Measurements from ENCODE around the gene ZRANB3. TPM values are rescaled to one million over a fixed set of nuclear protein-coding genes. Genes with fewer than 3 reads are reported as not detected.
"Not testable (repeated sequence)": the region's sequence is repeated elsewhere in the genome, so short reads cannot be mapped to it uniquely, and the experiment has no call there.

ZRANB3 gene
- total RNA-seq, 1 experiment from 2014 or later, result 19.8 TPM

GRCh38 chr2:135494917-135495316, 36.1 kb downstream of the ZRANB3 start:
- in situ Hi-C loops (cut with HindIII; ENCODE audit: low sequenced_read_pairs), result no loop called here
- no peak for DNase-seq (ENCODE audit: low spot score)

- DNase-seq (ENCODE audit: low spot score), result no peak
- in situ Hi-C loops (cut with HindIII; ENCODE audit: low sequenced_read_pairs), result no loop called here
Measured at GRCh38 chr2:135494503-135494902, 36.5 kb downstream of the ZRANB3 start.

DNA sequence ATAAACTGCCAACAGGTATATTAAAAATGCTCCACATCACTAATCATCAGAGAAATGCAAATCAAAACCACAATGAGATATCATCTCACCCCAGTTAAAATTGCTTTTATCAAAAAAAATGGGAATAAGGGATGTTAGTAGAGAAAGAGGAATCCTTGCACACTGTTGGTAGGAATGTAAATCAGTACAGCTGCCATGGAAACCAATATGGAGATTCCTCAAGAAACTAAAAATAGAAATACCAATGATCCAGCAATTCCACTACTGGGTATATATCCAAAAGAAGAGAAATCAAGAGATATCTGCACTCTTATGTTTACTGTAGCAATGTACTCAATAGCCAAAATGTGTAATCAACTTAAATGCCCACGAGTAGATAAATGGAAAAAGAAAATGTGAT, 40.6 kb downstream of the ZRANB3 start:
- DNase-seq (ENCODE audit: low spot score), result no peak
- in situ Hi-C loops (cut with HindIII; ENCODE audit: low sequenced_read_pairs), result no loop called here

DNA sequence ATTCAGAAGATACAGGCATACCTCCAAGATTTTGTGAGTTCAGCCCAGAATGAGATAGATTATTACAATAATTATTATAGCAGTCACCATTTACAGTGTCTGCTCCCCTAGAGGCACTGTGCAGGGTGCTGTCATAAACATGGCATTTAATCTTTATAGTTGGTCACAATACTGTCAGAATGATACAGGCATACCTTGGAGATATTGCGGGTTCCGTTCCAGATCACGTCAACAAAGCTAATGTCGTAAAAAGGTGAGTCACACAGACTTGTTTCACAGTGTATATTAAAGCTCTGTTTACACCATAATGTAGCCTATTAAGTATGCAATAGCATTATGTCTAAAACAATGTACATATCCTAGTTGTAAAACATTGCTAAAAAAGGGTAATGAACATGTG, 45.6 kb downstream of the ZRANB3 start:
- in situ Hi-C loops (cut with HindIII; ENCODE audit: low sequenced_read_pairs), result no loop called here
- DNase-seq (ENCODE audit: low spot score), result no peak

DNA sequence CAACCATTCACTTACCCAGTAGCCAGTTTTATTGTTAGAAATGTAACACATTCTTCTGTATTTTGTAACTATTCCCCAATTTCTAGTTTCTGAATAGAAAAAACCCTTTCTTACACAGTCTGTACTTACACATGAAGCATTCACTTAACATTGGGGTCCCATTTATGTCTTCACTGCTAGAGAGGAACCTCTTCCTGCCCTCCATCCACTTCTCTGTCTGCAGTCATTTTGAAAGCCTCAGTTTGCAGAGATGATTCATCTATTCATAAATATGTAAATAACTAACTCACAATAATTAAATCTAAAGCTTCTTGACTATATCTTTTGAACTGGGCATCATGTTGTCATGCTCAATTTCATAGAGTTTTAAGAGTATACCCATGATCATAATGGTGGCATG, 55.9 kb downstream of the ZRANB3 start:
- DNase-seq (ENCODE audit: low spot score), result no peak
- in situ Hi-C loops (cut with HindIII; ENCODE audit: low sequenced_read_pairs), result no loop called here

DNA sequence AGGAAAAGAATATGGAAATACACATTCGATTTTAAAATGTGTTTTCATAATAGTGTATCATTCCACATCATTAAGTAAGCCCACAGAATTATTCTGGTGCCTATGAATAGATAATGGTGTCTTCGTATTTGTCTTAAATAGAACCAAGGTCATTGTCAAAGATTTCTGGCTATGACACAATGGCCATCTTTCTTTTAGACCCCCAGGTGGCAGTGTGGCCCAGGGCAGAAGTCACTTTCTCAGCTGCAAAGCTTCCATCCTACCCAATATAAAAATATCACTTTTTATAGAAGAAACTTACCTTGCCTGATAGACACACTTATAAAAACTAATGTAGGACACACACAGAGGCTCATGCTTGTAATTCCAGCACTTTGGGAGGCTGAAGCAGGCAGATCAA, 57.5 kb downstream of the ZRANB3 start:
- DNase-seq (ENCODE audit: low spot score), result no peak
- in situ Hi-C loops (cut with HindIII; ENCODE audit: low sequenced_read_pairs), result loop anchor here (25.0 kb wide), 1 partner anchor 114 kb away; no protein-coding TSS in a partner anchor

GRCh38 chr2:135471106-135471505, 59.9 kb downstream of the ZRANB3 start:
- DNase-seq (ENCODE audit: low spot score), result no peak
- in situ Hi-C loops (cut with HindIII; ENCODE audit: low sequenced_read_pairs), result loop anchor here (25.0 kb wide), 1 partner anchor 116 kb away; no protein-coding TSS in a partner anchor

- in situ Hi-C loops (cut with HindIII; ENCODE audit: low sequenced_read_pairs), result loop anchor here (25.0 kb wide), 1 partner anchor 130 kb away; no protein-coding TSS in a partner anchor
- no peak for DNase-seq (ENCODE audit: low spot score)
Measured at GRCh38 chr2:135457279-135457678, 73.7 kb downstream of the ZRANB3 start.

DNA sequence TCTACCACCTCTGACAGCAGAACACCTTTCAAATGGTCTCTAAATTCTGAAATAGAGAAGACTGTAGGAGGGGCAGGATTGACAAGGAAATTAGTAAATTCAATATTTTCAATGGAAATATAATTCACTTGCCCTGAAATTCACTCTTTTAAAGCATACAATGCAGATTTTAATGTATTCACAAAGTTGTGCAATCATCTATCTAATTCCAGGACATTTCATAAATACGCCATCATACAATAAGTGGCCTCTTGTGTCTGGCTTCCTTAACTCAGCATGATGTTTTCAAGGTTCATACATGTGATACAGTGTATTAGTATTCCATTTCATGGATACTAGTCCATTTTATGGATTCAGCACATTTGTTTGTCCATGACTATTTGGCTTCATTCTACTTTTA, 74.2 kb downstream of the ZRANB3 start:
- in situ Hi-C loops (cut with HindIII; ENCODE audit: low sequenced_read_pairs), result loop anchor here (25.0 kb wide), 1 partner anchor 130 kb away; no protein-coding TSS in a partner anchor
- DNase-seq (ENCODE audit: low spot score), result no peak

DNA sequence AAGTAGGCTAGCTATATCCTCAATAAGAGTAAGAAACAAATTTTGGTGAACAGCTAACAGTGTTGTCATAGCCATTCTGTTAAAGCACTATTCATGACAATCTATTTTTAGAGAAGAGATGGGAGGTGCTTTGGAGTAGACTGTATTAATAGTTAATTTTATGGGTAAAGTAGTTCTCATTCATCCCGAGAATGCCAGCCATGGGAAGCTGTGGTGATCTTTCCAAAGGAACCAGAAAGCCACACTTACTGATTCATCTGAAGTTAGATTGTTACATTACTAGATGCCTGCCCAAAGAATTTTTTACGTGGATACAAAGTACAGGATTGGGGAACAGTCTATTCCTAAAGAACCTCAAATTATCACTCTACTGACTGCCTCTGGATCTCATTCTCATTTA, 74.6 kb downstream of the ZRANB3 start:
- in situ Hi-C loops (cut with HindIII; ENCODE audit: low sequenced_read_pairs), result loop anchor here (25.0 kb wide), 1 partner anchor 131 kb away; no protein-coding TSS in a partner anchor

DNA sequence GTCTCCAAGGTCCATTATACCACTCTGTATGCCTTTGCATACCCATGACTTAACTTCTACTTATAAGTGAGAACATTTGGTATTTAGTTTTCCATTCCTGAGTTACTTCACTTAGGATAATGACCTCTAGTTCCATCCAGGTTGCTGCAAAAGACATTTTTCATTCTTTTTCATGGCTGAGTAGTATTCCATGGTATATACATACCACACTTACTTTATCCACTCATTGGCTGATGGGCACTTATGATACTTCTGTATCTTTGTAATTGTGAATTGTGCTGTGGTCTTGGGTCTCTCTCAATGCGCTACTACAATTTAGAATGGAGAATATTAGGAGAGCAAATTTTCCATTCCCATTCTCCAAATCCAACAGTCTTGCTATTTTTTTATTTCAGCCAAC, 76.4 kb downstream of the ZRANB3 start:
- in situ Hi-C loops (cut with HindIII; ENCODE audit: low sequenced_read_pairs), result loop anchor here (25.0 kb wide), 1 partner anchor 133 kb away; no protein-coding TSS in a partner anchor

More for the DNA sequence above, 74.6 kb downstream of the ZRANB3 start:
- DNase-seq (ENCODE audit: low spot score), result no peak

DNA sequence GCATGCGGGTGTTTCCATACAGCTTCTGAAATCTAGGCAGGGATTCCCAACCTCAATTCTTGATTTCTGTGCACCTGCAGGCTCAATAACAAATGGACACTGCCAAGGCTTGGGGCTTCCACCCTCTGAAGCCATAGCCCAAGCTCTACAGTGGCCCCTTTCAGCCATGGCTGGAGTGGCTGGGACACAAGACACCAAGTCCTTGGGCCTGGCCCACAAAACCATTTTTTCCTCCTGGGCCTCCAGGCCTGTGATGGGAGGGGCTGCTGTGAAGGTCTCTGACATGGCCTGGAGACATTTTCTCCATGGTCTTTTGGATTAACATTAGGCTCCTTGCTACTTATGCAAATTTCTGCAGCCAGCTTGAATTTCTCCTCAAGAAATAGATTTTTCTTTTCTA, 78.0 kb downstream of the ZRANB3 start:
- in situ Hi-C loops (cut with HindIII; ENCODE audit: low sequenced_read_pairs), result loop anchor here (25.0 kb wide), 1 partner anchor 134 kb away; no protein-coding TSS in a partner anchor
- not testable (repeated sequence) for DNase-seq (ENCODE audit: low spot score)

More for the DNA sequence above, 76.4 kb downstream of the ZRANB3 start:
- no peak for DNase-seq (ENCODE audit: low spot score)

GRCh38 chr2:135451966-135452365, 79.1 kb downstream of the ZRANB3 start:
- in situ Hi-C loops (cut with HindIII; ENCODE audit: low sequenced_read_pairs), result loop anchor here (25.0 kb wide), 1 partner anchor 135 kb away; no protein-coding TSS in a partner anchor
- DNase-seq (ENCODE audit: low spot score), result no peak

- in situ Hi-C loops (cut with HindIII; ENCODE audit: low sequenced_read_pairs); DNase-seq (ENCODE audit: low spot score): not testable (repeated sequence)
Measured at GRCh38 chr2:135443013-135443412, 88.0 kb downstream of the ZRANB3 start.

DNA sequence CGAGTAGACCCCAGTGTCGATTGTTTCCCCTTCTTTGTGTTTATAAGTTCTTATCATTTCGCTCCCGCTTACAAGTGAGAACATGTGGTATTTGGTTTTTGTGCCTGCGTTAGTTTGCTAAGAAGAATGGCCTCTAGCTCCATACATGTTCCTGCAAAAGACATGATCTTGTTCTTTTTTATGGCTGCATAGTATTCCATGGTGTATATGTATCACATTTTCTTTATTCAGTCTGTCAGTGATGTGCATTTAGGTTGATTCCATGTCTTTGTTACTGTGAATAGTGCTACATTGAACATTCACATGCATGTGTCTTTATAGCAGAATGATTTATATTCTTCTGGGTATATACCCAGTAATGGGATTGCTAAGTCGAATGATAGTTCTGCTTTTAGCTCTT, 95.9 kb downstream of the ZRANB3 start:
- in situ Hi-C loops (cut with HindIII; ENCODE audit: low sequenced_read_pairs); DNase-seq (ENCODE audit: low spot score): not testable (repeated sequence)

- DNase-seq (ENCODE audit: low spot score), result no peak
- in situ Hi-C loops (cut with HindIII; ENCODE audit: low sequenced_read_pairs), result no loop called here
Measured at GRCh38 chr2:135424849-135425248, 106.2 kb downstream of the ZRANB3 start.

DNA sequence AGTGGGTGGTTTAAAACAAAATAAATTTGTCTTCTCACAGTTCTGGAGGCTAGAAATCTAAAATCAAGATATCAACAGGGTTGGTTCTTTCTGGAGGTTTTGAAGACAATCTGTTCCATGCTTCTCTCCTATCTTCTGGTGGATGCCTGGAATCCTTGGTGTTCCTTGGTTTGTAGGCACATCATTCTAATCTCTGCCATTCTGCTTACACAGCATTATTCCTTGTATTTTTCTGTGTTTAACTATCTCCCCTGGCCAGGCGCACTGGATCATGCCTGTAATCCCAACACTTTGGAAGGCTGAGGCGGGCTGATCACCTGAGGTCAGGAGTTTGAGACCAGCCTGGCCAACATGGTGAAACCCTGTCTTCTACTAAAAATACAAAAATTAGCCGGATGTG, 108.1 kb downstream of the ZRANB3 start:
- DNase-seq (ENCODE audit: low spot score), result no peak
- in situ Hi-C loops (cut with HindIII; ENCODE audit: low sequenced_read_pairs), result no loop called here

- no peak for DNase-seq (ENCODE audit: low spot score)
- in situ Hi-C loops (cut with HindIII; ENCODE audit: low sequenced_read_pairs), result no loop called here
Measured at GRCh38 chr2:135411646-135412045, 119.4 kb downstream of the ZRANB3 start.

- in situ Hi-C loops (cut with HindIII; ENCODE audit: low sequenced_read_pairs), result no loop called here
- DNase-seq (ENCODE audit: low spot score), result no peak
Measured at GRCh38 chr2:135409436-135409835, 121.6 kb downstream of the ZRANB3 start.

DNA sequence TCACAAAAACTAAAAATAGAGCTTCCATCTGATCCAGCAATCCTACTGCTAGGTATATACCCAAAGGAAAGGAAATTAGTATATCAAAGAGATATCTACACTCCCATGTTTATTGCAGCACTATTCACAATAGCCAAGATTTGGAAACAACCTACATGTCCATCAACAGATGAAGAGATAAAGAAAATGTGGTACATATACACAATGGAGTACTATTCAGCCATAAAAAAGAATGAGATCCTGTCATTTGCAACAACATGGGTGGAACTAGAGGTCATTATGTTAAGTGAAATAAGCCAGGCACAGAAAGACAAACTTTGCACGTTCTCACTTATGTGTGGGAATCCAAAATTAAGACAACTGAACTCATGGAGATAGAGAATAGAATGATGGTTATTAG, 134.8 kb downstream of the ZRANB3 start:
- DNase-seq (ENCODE audit: low spot score); in situ Hi-C loops (cut with HindIII; ENCODE audit: low sequenced_read_pairs): not testable (repeated sequence)

DNA sequence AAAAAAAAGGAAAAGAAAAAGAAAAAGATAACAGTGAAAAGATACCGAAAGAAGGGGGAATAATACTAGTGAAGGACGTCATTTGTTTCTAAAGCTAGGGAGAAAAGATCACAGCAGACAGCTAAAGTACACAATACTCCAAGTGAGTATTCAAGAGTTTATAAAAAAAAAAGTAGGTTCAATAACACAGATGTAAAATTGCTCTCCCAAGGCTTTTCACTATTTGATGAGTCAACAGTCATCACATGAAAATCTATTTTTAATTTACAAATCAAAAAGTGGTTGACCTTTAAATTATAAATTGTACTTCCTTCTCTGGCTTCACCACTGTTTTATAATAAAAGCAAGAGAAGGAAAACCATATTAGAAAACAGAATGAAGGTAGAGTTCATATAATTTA, 144.0 kb downstream of the ZRANB3 start:
- DNase-seq (ENCODE audit: low spot score), result no peak
- in situ Hi-C loops (cut with HindIII; ENCODE audit: low sequenced_read_pairs), result no loop called here
